CD4-positive, alpha-beta T cell treated with Interleukin-4 for 1 hour (primary cell): ENCODE measurements around the gene TMTC4.
A peak's percentile ranks its signal among the peaks of the same experiment; 100 is the strongest.
"Not testable (repeated sequence)": the region's sequence is repeated elsewhere in the genome, so short reads cannot be mapped to it uniquely, and the experiment has no call there.

Source experiments
- DNase-seq, 2 donors: peaks; one replicate each; pipeline ENCODE4 v3.0.0-alpha.2; 2020 to 2022

TMTC4 gene

DNA sequence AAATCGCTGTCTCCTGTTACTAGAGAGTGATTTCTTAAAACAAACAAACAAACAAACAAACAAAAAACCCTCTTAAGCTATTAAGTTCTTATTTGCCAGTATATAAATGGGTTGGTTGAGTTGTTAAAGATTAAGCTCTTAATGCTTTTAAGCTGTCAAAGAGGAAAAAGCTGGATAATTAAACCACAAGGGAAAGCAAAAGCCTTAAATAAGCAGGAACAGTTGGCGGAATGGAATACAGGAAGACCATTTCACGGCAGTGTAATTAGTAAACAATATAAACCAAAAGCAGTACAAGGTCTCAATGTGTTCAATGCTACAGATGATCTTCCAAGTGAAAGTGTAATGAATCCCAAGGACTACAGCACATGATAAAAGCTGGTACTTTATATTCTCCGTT, 53.8 kb downstream of the TMTC4 start:
- no peak for DNase-seq

DNA sequence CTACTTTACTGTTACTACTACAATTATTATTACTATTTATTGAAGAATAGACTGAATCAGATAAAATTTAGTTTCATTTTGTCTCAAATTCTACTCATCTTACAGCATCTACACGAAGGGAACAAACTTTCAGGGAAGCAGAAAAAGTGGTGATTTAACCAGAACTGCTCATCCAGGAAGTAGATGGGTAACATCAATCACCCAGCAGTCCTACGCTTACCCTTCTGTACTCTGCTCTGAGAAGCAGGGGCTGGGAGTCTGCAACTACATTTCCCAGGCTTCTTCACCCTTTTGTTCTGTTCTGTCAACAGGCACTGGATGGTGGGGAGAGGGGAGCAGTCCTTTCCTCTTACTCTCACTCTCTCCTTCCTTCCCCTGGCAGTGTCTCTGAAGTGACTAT, 54.7 kb downstream of the TMTC4 start:
- no peak for DNase-seq

DNA sequence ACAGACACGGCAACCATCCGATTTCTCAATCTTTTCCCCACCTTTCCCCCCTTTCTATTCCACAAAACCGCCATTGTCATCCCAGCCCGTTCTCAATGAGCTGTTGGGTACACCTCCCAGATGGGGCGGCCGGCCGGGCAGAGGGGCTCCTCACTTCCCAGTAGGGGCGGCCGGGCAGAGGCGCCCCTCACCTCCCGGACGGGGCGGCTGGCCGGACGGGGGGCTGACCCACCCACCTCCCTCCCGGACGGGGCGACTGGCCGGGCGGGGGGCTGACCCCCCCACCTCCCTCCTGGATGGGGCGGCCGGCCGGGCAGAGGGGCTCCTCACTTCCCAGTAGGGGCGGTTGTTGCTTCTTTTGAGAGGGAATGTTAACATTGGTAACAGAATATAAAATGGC, 55.7 kb downstream of the TMTC4 start:
- DNase-seq: not testable (repeated sequence)

DNA sequence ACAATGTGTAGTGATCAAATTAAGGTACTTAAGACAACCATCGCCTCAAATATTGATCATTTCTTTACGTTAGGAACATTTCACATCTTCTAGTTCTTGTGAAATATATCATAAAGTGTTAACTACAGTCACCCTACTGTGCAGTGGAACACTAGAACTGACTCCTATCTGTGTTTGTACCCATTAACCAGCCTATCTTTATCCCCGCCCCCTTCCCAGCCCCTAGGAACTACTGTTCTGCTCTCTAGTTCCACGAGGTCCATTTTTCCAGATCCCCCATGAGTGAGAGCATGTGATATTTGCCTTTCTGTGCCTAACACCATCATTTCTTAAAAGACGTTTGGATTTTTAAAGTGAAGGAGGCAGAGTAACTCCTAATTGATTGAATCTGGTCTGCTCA, 61.6 kb downstream of the TMTC4 start:
- no peak for DNase-seq

DNA sequence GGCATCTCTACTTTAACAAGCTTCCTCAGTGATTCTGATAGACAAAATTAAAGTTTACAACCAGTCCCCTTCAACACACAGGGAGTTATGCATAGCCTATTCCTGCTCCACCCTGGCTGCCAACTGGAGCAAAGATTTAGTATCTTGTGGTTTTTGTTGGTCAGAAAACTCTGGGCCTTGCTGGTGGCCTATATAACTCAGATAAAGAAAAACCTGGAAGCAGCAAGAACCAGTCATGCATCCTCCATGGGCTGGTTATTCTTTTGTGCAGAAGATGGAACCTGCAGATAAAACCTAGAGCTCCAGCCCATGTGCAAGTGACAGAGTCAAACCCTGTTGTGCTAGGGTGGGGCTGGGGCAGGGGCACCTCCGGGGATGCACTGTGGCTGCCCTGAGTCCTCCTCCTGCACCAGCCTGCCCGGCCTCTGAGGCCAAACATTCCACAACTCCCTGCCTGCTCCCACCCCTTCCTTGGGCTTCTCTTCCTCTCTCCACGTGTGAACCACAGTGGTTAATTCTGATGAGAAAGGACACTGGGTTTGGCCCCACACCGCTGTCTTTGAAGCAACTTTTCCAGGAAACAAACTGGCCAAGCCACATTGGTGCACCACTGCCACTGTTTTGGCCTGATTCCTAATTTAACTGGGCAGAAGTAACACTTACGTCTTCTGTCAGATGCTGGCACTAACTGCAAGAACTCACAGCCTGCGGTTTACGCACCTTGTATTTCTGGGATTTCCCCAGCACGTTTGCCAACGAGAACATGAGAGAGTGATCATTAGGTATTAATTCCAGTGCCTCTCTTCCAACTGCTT, 62.7 kb downstream of the TMTC4 start:
- peak; percentile 28 to 36 for DNase-seq

DNA sequence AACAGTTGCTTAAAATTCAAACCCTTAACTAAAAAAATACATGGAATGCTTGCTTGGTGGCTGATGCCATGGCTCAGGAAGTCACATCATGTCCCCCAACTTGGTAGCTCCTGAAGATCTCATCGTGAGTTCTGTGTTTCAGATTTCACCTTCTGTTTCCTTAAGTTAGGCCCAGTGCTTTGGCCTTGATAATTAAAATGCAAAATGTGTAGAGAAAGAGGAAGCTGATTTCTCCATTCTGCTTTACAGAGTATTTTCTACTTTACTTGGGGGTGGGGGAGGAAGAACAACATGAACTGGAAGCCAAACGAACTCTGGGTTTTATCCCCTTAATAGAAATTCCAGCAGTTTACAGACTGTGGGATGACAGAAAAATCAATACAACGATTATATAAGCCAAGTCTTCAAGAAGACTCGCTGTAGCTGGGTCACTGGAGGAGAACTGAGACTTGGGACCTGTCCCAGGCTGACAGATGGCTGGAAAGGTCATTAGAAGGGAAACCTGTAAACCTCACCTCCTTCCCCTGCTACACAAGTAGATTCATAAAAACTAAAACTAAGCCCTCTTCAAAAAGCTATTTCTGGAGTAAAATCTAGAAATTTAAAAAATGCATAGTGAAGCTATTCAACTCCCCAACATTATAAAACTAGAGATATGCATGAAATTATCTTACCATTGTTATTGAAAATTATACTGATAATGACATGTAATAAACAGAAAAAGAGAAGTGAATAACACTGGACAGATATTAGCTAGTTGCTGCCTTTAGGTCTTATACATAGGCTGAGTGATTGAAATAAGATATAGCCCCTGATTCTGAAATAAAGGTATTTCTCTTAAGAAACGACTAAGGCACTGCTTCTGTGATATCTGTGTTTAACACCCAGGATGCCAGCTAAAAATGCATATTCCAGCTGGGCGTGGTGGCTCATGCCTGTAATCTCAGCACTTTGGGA, 63.9 kb downstream of the TMTC4 start:
- DNase-seq: no peak

DNA sequence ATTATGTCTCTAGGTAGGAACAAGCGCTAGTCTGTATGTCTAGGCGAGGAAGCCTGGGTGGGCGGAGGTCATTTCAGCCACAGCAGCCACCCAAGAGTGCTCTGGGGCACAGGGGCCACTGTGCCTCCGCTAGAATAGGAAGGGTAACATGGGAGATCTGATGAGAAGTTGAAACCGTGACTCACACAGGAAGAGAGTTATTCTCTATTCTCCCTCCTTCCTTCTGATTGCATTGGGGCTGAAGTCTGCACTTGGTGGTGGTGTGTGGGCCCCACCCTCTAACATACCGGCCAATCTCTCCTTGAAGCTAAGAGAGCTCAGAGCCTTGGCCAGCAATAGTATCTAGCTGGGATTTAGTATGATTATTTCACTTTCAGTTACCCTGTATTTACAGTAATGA, 65.7 kb downstream of the TMTC4 start:
- peak; percentile 16 to 19 for DNase-seq

DNA sequence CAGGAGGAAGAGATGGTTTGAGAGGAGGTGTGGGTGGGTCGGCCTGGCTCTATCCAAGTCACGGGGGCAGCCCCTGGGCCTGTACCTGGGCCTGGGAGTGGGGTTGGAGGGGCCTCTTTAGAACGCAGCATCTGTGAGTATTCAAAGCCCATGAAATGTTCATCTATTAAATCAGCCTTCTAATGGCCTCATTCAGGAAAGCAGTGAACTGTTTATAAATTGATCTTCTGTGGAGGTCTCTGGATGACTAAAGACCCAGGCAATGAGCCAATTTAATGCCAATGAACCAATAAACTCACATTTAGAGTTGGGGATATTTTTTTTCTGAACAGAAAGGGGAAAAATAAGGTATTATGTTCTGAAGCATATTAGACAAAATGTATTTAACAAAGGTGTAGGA, 66.1 kb downstream of the TMTC4 start:
- DNase-seq: no peak

DNA sequence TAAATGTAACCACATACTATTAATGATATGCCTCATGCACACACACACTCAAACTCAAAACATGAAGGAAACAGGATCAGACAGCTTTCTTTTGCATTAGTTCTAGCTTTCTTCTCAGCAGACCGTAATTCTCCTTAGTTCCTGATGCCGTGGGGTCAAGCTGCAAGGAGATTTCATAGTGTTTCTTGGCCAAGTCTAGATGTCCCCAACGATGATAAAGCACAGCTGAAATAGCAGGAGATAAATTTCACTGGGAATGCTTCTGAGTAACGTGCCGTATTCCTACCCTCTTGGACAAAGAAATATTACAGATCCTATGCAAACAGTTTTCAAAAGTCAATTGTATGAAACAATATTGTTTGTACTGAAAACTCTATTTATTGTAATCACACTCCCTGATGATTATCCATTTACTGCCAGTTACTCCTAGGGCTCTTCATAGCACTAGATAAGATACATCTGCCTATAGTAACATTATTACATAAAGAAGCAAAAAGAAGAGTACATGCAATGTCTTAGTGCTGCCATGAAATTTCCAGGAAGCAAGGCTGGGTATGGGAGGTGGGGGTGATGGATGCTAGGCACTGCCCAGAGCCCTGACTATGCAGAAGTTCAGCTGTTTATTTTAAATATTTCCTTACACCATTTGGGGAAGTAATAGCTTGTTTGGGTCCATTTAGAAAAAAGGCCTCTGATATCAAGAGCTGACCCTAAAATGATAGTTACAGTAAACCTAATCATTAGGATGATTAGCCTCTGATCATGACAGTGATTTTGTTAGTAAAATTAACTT, 69.5 kb downstream of the TMTC4 start:
- no peak for DNase-seq

DNA sequence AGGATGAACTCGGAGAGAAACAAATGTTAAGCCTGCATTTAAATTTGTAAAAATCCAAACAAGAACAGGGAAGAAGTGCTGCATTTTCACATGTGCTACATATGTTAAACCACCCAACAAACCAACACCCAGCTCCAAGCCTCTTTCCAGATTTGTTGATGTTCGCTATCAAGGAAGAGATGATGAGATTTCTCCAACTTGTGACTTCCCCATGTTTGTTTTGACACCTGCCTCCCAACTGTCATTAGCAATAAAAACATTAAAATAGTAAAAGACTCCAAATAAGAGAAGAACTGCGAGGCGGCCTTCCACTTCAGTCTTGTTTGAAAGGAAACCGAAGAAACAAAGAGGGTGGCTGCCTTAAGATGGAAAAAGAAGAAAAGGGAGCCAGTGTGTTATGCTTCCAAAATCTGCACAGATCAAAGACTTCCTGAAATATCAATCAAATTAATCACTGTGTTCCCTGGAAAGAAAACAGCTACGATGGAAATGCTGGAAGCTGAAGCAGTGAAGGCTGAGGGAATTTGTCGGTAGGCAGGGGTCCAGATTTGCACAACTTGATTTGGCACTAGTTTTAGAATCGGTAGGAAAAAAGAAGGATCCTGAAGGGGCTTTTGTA, 72.0 kb downstream of the TMTC4 start:
- DNase-seq: no peak

DNA sequence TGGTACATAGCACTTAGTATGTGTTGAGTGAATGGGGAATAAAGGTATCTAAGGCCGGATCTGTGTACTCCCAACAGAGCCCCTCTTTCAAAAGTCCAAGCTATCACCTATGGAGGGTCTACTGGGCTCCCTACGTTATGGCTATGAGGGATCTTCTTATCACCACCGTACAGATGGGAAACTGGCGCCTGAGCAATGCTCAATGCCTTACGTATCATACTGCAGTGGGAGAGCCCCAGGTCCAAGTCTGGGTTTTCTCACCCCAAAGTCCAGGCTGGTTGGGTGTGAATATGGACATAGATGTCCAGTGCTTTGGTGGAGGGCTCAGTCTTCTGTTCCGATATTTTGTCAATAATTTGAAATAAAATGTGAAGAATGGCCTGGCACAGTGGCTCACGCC, 72.9 kb downstream of the TMTC4 start:
- DNase-seq: no peak

DNA sequence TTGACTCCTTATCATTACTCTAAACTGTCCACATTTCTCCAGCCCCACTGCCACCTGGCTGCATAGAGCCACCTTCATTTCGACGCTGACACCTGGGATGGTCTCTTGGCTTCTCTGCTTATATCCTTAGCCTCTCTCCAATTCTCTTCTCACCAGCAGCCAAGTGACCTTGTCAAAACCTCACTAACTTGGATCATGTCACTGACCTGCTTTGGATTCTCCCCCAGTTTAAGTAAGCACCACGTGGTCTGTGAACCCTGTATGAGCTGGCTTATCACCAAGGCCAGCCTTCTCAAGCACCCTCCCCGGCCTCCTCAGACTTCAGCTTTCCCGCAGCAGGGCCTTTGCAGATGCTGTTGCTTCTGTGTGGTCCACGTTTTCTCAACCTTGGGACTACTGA, 73.7 kb downstream of the TMTC4 start:
- DNase-seq: no peak

DNA sequence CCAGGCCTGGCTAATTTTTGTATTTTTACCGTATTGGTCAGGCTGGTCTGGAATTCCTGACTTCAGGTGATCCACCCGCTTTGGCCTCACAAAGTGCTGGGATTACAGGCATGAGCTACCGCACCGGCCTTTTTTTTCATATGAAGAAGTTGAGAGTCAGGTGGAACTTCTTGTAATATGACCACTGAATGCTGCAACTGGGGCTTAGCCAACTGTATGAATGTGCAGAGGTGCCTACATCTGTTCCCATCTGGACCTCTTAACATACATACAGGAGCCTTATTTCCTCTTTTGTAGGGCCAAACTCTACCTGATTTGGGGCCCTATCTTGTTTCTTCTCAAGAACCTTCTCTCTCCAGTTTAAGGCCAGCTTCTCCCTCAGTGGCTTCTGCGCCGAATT, 74.1 kb downstream of the TMTC4 start:
- no peak for DNase-seq

DNA sequence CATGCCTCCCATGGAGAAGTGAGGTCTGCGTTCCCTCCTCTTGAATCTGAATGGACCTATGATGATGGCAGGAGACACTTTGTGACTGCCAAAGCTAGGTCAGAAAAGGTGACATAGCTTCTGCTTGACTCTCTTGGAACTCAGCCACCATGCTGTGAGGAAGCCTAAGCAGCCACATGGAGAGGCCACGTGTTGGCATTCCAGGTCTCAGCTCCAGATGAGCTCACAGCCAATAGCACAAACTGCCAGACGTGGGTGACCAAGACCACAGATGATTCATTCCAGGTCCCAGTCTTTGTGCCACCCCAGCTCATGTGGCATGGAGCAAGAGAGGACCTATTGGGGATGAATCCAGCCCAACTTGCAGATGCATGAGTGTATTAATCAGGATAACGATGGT, 77.3 kb downstream of the TMTC4 start:
- DNase-seq: no peak

DNA sequence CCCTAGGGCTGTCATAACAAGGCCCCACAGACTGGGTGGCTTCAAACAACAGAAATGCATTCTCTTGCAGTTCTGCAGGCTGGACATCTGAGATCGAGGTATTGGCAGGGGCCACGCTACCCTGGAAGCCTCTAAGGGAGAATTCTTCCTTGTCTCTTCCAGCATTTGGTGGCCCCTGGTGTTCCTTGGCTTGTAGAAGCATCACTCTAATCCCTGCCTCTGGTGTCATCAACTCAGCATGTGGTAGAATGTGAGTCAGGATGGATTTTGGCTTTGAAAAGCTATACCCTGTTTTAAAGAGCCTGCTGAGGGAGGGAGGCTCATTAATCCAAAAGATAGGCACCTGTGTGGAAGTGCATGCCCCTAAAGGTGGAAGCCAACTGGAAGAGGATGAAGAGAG, 78.1 kb downstream of the TMTC4 start:
- DNase-seq: no peak

DNA sequence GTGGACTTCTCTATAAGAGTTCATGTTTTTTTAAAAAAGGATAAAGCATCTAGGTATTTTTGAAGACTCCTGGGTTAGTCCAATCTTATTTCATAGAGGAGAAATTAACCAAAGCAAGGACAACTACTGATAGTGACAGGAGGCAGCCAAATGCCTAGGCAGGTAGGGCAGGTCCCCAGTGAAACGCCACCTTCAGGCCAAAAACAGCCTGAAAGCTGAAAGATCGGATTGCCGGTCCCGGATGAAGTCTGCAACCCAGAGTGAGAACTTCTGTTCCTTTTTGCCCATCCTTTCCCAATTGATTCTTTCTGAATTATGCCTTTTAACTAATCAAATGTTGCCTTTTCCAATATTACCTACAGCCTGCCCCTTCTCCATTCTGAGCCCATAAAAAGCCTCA, 79.9 kb downstream of the TMTC4 start:
- DNase-seq: no peak

DNA sequence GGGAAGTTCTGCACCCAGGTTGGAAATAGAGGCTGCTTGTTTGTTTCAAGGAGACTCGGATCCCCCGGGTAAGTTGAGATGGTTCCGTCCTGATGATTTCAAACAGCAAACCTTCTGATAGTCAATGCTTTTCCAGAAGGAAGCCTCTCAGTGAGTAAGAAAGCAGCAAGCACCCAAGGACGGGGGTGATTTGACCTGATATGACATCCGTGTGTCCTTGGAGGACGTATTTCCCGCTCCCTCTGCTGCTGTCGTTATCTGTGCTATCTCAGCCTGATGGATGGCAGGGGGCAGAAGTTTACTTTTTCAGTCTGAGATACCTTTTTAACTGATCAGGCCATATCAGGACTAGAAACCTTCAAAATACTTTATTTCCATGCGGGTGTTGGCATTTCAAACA, 80.3 kb downstream of the TMTC4 start:
- DNase-seq: no peak

DNA sequence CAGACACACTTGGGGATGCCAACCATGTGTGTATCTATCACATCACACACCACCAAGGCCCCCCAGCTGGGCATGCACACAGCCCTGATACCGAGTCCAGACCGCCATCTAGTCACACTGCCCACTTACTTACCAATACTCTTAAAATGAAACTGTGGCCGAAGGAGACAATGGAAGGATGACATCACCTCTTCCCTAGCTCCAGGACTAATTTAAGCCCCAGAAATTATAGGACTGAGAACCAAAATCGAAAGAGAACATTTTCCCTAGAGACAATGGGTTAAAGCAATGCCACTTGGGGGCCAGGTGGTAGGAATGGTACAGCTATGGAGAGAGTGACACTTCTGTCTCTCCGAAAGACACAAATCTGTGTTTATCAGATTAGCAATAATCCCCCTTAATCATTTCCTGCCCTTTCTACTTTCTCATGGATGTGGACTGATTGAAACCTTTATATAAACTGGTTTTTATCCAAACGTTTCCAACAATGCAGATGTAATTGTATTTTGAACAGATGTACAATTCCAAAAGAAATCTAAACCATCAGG, 85.3 kb downstream of the TMTC4 start:
- no peak for DNase-seq

DNA sequence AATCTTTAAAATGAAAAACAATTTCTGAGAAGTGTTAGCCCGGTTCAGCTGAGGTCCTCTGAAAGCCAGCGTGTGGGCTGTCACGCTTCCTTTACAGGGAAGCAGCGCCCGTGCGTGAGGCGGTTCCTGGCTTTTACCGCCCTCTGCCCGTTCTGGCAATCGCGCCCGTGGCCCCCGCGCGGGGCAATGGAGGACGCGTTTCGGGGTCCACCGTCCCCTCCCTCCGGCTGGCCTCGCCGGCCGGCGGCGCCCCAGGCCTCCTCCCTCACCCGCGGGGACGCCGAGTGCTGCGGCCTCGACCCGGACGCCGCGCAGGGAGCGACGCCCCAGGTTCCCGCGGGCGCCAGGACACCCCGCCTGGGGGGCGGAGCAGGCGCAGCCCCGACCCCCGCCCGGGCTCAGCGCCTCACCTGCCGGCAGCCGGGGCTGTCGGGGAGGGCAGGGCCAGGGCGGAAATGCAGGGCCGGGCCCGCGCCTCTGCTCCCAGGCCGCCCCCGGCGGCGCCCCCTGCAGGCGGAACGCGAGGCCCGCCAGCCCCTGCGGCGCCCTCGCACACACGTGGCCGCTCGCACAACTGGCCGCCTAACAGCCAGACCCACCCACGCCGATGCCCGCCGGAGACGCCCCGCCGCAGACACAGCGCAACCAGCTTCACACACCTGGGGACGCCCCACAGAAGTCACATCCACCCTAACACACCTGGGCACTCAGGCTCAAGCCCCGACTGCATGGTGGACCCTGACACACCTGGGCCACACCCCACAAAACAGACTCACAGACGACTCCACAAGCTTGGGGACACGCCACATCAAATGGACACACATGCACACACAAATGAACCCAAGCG, 86.0 kb downstream of the TMTC4 start, which contains the start of gene GGACT:
Gene GGACT (minus strand): TSS at position 459 of the 847 bp plus-strand sequence. CDS start 56,198 bp downstream, outside the sequence.
- peak; percentile 82 to 86 for DNase-seq

DNA sequence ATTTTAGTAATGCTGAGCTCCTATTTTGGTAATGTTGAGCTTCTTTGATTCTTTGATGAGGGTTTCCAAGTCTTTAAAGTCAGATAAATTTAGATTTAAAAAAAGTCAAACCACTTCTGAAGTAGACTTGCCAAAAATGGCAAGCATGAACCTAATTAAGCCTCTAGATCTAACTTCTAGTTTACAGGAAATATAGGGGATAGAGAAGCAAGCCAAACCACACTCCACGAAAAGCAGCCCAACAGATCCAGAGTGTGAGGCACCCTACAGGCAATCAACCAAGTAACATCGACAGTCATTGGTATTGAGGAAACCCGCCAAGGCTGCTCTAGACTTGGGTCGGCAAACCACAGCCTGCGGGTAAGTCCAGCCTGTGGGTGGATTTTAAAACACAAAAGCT, 89.7 kb downstream of the TMTC4 start:
- peak; percentile 16 to 41 for DNase-seq

DNA sequence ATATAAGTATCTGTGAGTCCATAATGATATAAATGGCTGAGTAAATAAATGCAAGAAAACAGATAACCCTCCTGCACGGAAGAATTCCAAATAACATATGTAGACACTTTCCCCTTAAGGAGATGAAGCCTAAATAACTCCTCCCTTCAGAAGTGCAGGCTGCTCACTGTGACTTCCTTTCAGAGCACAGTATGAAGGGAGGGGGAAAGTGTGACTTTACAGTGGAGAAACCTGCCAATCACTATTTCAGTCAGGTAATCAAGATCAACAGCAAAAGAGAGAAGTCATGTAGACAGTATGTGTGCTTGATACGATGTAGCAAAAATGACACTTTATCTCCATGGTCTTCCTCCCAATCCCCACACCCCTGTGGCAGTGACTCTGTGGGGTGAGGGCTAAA, 93.1 kb downstream of the TMTC4 start:
- DNase-seq: no peak
